Embryonic facial prominence (tissue), 1 donor: ENCODE data around the gene CFAP65.

Experiments used
- DNase-seq: peaks from one replicate; pipeline ENCODE4 v3.0.0-alpha.2; 2016; ENCODE audit errors: extremely low spot score

The CFAP65 gene

GRCh38 chr2:219059725-219060682, 18.7 kb upstream of the CFAP65 start:
- no peak for DNase-seq

GRCh38 chr2:219059375-219059724, 18.0 kb upstream of the CFAP65 start:
- DNase-seq, result no peak

- DNase-seq, result no peak
These were observed 17.4 kb upstream of the CFAP65 start for GRCh38 chr2:219058541-219059374.

GRCh38 chr2:219057709-219058540, 16.6 kb upstream of the CFAP65 start:
- DNase-seq, result peak; percentile 13

GRCh38 chr2:219056896-219057708, 15.8 kb upstream of the CFAP65 start:
- no peak for DNase-seq

GRCh38 chr2:219056176-219056895, 15.0 kb upstream of the CFAP65 start:
- no peak for DNase-seq

- DNase-seq, result no peak
These were observed 13.9 kb upstream of the CFAP65 start for GRCh38 chr2:219054956-219055903.

- no peak for DNase-seq
These were observed 8.0 kb upstream of the CFAP65 start for GRCh38 chr2:219049282-219049681.

- peak; percentile 9 for DNase-seq
These were observed 4.7 kb upstream of the CFAP65 start for GRCh38 chr2:219045937-219046550.

- no peak for DNase-seq
These were observed 1.4 kb upstream of the CFAP65 start for GRCh38 chr2:219042750-219043149.

- no peak for DNase-seq
These were observed 841 bp upstream of the CFAP65 start for GRCh38 chr2:219042157-219042556.

- DNase-seq, result no peak
These were observed 2.7 kb downstream of the CFAP65 start for GRCh38 chr2:219038600-219038999.

GRCh38 chr2:219037783-219038499, 3.4 kb downstream of the CFAP65 start:
- no peak for DNase-seq

GRCh38 chr2:219035942-219036341, 5.4 kb downstream of the CFAP65 start:
- no peak for DNase-seq

GRCh38 chr2:219034823-219035222, 6.5 kb downstream of the CFAP65 start:
- DNase-seq, result no peak

- DNase-seq, result no peak
These were observed 9.1 kb downstream of the CFAP65 start for GRCh38 chr2:219032051-219032745.

GRCh38 chr2:219031005-219031738, 10.1 kb downstream of the CFAP65 start:
- DNase-seq, result no peak
